Breast epithelium (tissue), 4 donors: ENCODE results near the gene GAB2. TPM values are rescaled to one million over a fixed set of nuclear protein-coding genes. Genes with fewer than 3 reads are reported as not detected.

Experiments used
- DNase-seq, 2 donors: peaks; one replicate each; pipeline ENCODE4 v3.0.0-alpha.2; 2019; ENCODE audit warnings: low spot score in 2 of 2
- H3K27ac ChIP-seq, 2 donors: fragments of 200-600 bp; sonication (generic) in 1 of 2; one replicate each; pipeline ENCODE4 v1.5.1; 2016 to 2019; ENCODE audit warnings: mild to moderate bottlenecking in 1 of 2
- H3K27me3 ChIP-seq, 2 donors: fragments of 200-600 bp; sonication (generic) in 1 of 2; one replicate each; pipeline versions ENCODE4 v1.5.1 to v1.6.0; 2017 to 2019; ENCODE audit warnings: control low read depth in 1 of 2, mild to moderate bottlenecking in 1 of 2
- H3K36me3 ChIP-seq: fragments of 200-600 bp; one replicate; pipeline ENCODE4 v1.5.1; 2019
- H3K4me1 ChIP-seq, 2 donors: fragments of 200-600 bp; sonication (generic); one replicate each; pipeline ENCODE4 v1.5.1; 2016 to 2019; ENCODE audit warnings: control low read depth in 1 of 2
- H3K4me3 ChIP-seq, 3 donors: fragments of 200-600 bp; sonication (generic); 1 replicate in 2 of 3; 2 replicates in 1 of 3; pipeline ENCODE4 v1.5.1; 2016 to 2019; ENCODE audit warnings: mild to moderate bottlenecking in 3 of 3, moderate library complexity in 2 of 3
- H3K9me3 ChIP-seq, 2 donors: fragments of 200-600 bp; sonication (generic) in 1 of 2; one replicate each; pipeline ENCODE4 v1.5.1; 2016 to 2019; ENCODE audit warnings: control low read depth in 1 of 2
- POLR2A ChIP-seq: fragments of 450-650 bp; IDR thresholded peaks from one replicate; pipeline ENCODE4 v1.6.1; 2016; ENCODE audit warnings: antibody characterized with exemption, mild to moderate bottlenecking, moderate library complexity
- POLR2AphosphoS5 ChIP-seq, 3 donors: sonication (generic); formaldehyde crosslinking; IDR thresholded peaks; one replicate each; pipeline ENCODE4 v1.6.1; 2017; ENCODE audit warnings: antibody characterized with exemption in 3 of 3
- intact Hi-C: fragments of 100-400 bp; cut with DNase I; formaldehyde crosslinking; loops from one replicate; pipeline ENCODE4 v1.15.1; 2023; ENCODE audit warnings: low total_unique reads
- total RNA-seq, 3 donors: library from RNA; depleted of rRNA; stranded (reverse); fragments of >200 nt; gene quantifications; one replicate each; pipeline ENCODE4 v1.1.0, GENCODE V29; 2016
- TF ChIP-seq, protein P1 (sequence below), 3 donors: fragments of 450-650 bp; IDR thresholded peaks; one replicate each; pipeline ENCODE4 v1.5.1; 2016 to 2017; ENCODE audit warnings: antibody characterized with exemption in 3 of 3, mild to moderate bottlenecking in 3 of 3, moderate library complexity in 3 of 3

Gene GAB2
- total RNA-seq, 3 donors from 2014 or later: 22.9 to 43.8 (median 24.9) TPM

DNA sequence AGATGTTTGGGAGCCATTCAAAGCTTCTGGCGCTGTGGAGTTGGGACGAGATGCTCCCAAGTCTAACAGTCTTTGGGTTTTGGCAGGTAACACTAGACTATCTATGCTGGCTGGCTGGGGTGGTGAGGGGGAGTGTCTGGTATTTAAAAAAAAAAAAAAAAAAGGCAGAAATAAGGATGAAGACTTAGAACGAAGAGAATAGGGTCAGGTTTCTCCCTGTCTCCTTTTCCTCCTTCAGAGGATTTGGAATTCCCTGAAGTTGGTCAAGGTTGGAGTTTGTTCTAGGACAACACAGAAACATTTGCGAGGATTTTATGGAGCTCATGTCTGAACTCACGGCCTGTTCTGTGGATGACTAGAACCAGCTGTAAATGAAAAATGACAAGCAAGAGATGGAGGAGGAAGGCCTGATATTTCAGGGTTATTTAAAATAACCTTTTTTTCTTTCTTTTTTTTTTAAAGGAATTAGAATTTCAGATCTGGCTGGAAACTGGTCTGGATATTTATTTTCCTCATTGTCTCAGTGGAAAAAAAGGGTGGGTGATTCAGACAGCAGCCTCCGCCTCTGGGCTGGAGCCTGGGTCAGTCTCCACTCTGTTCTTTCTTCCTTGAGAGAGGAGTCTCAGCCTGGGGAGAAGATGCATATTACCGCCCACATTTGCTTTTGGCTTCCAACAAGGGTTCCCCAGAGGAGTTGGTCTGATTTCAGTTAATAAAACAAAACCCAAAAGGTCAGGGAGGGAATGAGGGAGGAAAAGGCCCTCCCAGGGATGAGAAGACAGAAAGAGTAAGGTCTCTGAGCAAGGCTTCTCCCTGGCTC is 148.8 kb downstream of the GAB2 start:
- intact Hi-C loops: no loop called here
- Histone ChIP-seq H3K4me3 (no peak overlapping the region), H3K9me3 (peaks cover 9 to 12% of the 10 kb centered on the region in 2 donors), H3K4me1 (no peaks in the 10 kb centered on the region), H3K27me3 (no peaks in the 10 kb centered on the region), H3K36me3 (no peaks in the 10 kb centered on the region), H3K27ac (peak overlapping the region; percentile 45 to 82)
- TF ChIP-seq POLR2A (no peak), POLR2AphosphoS5 (IDR thresholded peaks at IDR 0.05) (no peak)
- TF ChIP-seq, protein P1, sequence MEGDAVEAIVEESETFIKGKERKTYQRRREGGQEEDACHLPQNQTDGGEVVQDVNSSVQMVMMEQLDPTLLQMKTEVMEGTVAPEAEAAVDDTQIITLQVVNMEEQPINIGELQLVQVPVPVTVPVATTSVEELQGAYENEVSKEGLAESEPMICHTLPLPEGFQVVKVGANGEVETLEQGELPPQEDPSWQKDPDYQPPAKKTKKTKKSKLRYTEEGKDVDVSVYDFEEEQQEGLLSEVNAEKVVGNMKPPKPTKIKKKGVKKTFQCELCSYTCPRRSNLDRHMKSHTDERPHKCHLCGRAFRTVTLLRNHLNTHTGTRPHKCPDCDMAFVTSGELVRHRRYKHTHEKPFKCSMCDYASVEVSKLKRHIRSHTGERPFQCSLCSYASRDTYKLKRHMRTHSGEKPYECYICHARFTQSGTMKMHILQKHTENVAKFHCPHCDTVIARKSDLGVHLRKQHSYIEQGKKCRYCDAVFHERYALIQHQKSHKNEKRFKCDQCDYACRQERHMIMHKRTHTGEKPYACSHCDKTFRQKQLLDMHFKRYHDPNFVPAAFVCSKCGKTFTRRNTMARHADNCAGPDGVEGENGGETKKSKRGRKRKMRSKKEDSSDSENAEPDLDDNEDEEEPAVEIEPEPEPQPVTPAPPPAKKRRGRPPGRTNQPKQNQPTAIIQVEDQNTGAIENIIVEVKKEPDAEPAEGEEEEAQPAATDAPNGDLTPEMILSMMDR (IDR thresholded peaks at IDR 0.05): no peak
- no peak for DNase-seq

DNA sequence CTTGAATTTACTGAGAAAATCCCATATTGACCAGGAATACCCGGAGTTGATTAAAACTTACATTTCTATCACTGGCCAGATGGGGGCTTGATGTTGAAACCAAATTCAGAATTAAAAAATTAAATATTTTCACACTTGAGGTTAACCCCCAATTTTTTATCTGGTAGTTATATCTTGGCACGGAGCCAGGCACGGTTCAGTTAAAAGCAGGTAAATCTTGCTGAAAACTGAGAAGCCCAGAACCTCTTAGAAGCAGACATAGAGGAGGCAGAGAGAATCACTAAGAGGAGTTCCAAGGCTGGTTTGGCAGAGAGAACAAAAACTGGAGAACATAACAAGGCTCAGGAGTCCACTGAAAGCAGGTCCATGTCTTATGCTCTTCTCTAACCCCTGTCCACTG is 151.2 kb downstream of the GAB2 start:
- peak overlapping the region; percentile 8 to 10 for H3K27ac ChIP-seq
- no peak overlapping the region for H3K4me3 ChIP-seq
- TF ChIP-seq POLR2AphosphoS5 (IDR thresholded peaks at IDR 0.05): no peak
- no peaks in the 10 kb centered on the region for H3K4me1 ChIP-seq
- intact Hi-C loops: no loop called here
- no peak for DNase-seq
- no peaks in the 10 kb centered on the region for H3K27me3 ChIP-seq
- no peaks in the 10 kb centered on the region for H3K9me3 ChIP-seq
- no peaks in the 10 kb centered on the region for H3K36me3 ChIP-seq

DNA sequence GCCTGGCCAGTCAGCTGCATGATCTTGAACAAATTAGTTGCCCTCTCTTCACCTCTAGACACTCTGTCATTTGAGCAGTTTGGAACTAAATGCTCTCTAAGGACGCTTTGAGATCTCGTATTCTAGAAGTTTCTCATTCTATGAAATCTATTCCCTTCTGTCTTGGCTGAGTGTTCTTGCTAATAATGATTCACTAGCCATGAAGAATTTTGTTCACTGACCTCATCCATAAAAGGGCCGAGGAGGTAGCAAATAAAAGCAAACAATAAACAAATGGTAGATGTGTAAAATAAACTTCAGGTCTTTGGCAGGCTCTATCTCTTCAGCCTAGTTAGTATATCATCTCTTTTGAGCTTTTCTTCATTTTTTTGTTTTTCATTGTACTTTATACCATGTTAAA is 152.3 kb downstream of the GAB2 start:
- TF ChIP-seq, protein P1 (IDR thresholded peaks at IDR 0.05): no peak
- TF ChIP-seq POLR2AphosphoS5 (IDR thresholded peaks at IDR 0.05) (no peak), POLR2A (no peak)
- intact Hi-C loops: no loop called here
- H3K36me3 ChIP-seq: no peaks in the 10 kb centered on the region
- no peak overlapping the region for H3K27ac ChIP-seq
- no peaks in the 10 kb centered on the region for H3K4me1 ChIP-seq
- H3K27me3 ChIP-seq: no peaks in the 10 kb centered on the region
- DNase-seq: no peak
- no peaks in the 10 kb centered on the region for H3K9me3 ChIP-seq
- H3K4me3 ChIP-seq: no peak overlapping the region

DNA sequence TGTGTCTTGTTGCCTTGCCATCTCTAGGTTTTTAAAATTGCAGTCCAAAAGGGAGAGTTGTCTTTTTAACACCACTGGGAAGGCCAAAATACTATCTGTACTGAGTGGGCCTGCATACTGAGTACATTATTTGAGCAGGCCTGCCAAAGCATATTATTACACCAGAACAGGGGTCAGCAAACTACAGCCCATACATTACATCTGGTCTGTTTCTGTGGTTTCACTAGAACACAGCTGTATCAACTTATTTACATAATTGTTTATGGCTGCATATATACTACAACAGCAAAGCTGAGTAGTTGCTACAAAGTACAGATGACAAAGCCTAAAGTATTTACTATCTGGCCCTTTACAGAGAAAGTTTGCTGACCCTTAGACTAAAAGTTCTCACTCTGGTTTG is 154.9 kb downstream of the GAB2 start:
- no peak for DNase-seq
- Histone ChIP-seq H3K27me3 (no peaks in the 10 kb centered on the region), H3K4me1 (no peaks in the 10 kb centered on the region), H3K27ac (no peak overlapping the region), H3K36me3 (no peaks in the 10 kb centered on the region), H3K9me3 (no peaks in the 10 kb centered on the region), H3K4me3 (no peak overlapping the region)
- intact Hi-C loops: no loop called here
- TF ChIP-seq POLR2A: no peak
- TF ChIP-seq POLR2AphosphoS5 (IDR thresholded peaks at IDR 0.05): no peak
- TF ChIP-seq, protein P1 (IDR thresholded peaks at IDR 0.05): no peak

DNA sequence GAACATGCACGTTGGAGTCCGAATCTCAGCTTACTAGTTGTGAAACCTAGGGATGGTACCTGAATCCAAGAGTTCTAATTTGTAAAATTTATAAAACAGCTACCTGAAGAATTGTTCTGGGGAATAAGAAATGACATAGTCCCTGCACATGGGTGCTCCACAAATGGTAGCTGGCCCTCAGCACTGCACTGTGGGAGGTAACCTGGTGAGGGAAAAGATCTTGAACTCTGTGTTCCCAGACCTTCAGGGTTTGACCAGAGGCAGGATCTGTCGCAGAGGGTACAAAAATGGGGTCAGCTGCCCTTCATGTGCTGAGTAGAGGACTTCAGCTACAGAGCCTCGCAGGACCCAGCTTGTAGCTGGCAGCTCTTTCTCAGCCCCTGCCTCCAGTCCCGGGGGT is 155.4 kb downstream of the GAB2 start:
- no peak for DNase-seq
- TF ChIP-seq POLR2AphosphoS5 (IDR thresholded peaks at IDR 0.05): no peak
- TF ChIP-seq, protein P1 (IDR thresholded peaks at IDR 0.05): no peak
- TF ChIP-seq POLR2A: no peak
- no peaks in the 10 kb centered on the region for H3K36me3 ChIP-seq
- intact Hi-C loops: no loop called here
- H3K27me3 ChIP-seq: no peaks in the 10 kb centered on the region
- no peaks in the 10 kb centered on the region for H3K9me3 ChIP-seq
- no peak overlapping the region for H3K4me3 ChIP-seq
- H3K27ac ChIP-seq: no peak overlapping the region
- no peaks in the 10 kb centered on the region for H3K4me1 ChIP-seq
